GM21825 (cell line): ENCODE results near the gene PLD6.
A peak's percentile ranks its signal among the peaks of the same experiment; 100 is the strongest.
"Not testable (repeated sequence)": the region's sequence is repeated elsewhere in the genome, so short reads cannot be mapped to it uniquely, and the experiment has no call there.

Source experiments
- ATAC-seq: cut with Tn5 transposase; IDR thresholded peaks from one replicate; pipeline ENCODE4 v1.9.1; 2021; ENCODE audit warnings: mild to moderate bottlenecking, moderate library complexity; ENCODE audit not compliant: unreplicated experiment

The PLD6 gene

GRCh38 chr17:17206124-17206912 is at the start of gene PLD6:
Gene PLD6, minus strand, starts transcription at chr17:17206333. Its CDS starts 47 bp downstream, at chr17:17206286.
- peak; percentile 40 for ATAC-seq

DNA sequence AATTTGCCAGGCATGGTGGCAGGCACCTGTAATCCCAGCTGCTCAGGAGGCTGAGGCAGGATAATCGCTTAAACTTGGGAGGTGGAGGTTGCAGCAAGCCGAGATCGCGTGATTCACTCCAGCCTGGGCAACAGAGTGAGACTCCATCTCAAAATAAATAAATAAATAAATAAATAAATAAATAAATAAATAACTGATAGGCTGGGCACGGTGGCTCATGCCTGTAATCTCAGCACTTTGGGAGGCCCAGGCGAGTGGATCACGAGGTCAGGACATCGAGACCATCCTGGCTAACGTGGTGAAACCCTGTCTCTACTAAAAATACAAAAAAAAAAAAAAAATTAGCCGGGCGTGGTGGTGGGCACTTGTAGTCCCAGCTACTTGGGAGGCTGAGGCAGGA is 49.6 kb upstream of the PLD6 start:
- not testable (repeated sequence) for ATAC-seq

DNA sequence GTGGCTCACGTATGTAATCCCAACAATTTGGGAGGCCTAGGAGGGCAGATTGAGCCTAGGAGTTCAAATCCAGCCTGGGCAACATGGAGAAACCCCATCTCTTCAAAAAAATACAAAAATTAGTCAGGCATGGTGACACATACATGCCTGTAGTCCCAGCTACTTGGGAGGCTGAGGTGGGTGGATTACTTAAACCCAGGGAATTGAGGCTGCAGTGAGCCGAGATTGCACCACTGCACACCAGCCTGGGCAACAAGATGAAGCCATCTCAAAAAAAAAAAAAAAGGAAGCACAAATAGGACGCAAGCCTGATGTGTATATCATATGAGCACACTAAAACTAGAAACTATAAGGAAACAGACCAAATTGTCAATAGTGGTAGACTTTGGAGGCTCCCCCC is 47.9 kb upstream of the PLD6 start:
- no peak for ATAC-seq

GRCh38 chr17:17253406-17253805 is 47.3 kb upstream of the PLD6 start:
- no peak for ATAC-seq

DNA sequence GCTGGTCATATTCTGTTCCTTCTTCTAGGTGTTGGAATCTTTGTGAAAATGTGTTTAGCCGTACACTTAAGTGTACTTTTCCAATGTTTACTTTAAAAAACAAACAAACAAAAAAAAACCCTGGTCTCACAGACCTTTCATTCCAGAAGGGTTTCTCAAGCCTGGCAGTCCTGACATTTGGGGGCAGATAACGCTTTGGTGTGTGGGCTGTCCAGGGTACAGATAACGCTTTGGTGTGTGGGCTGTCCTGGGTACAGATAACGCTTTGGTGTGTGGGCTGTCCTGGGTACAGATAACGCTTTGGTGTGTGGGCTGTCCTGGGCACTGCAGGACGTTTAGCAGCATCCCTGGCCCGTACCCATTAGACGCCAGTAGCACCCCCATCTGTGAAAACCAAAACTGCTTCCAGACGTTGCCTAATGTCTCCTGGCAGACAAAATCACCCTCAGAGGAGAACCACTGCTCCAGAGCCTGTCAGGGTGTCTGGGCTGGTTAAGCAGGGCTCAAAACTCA is 46.1 kb upstream of the PLD6 start:
- no peak for ATAC-seq

GRCh38 chr17:17246879-17247278 is 40.7 kb upstream of the PLD6 start:
- ATAC-seq, result no peak

- no peak for ATAC-seq
Measured at GRCh38 chr17:17243163-17243562, 37.0 kb upstream of the PLD6 start.

GRCh38 chr17:17242246-17242645 is 36.1 kb upstream of the PLD6 start:
- ATAC-seq, result no peak

- no peak for ATAC-seq
Measured at GRCh38 chr17:17241656-17242055, 35.5 kb upstream of the PLD6 start.

DNA sequence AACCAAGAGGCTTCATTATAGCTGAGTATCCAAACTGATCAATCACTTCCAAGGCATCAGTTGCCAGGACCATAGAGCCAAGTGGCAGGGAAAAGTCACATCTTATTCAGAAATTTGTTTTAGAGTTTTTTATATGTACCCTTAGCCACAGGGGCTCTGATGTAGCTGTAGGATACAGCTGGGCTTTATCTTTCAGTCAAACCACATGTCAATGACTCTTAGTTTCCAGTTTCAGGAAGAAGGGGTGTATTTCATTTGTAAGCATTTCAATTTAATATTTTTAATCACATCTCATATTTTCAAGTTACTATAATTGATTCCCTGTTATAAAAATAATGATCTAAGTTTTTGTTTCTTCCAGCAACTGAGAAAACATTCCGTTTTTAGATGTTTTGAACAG is 33.7 kb upstream of the PLD6 start:
- no peak for ATAC-seq

- peak; percentile 76 for ATAC-seq
Measured at GRCh38 chr17:17237026-17237799, 31.1 kb upstream of the PLD6 start, which contains the start of gene FLCN. Gene FLCN, minus strand, starts transcription at chr17:17237168. Its CDS starts 9,031 bp downstream, at chr17:17228137.

DNA sequence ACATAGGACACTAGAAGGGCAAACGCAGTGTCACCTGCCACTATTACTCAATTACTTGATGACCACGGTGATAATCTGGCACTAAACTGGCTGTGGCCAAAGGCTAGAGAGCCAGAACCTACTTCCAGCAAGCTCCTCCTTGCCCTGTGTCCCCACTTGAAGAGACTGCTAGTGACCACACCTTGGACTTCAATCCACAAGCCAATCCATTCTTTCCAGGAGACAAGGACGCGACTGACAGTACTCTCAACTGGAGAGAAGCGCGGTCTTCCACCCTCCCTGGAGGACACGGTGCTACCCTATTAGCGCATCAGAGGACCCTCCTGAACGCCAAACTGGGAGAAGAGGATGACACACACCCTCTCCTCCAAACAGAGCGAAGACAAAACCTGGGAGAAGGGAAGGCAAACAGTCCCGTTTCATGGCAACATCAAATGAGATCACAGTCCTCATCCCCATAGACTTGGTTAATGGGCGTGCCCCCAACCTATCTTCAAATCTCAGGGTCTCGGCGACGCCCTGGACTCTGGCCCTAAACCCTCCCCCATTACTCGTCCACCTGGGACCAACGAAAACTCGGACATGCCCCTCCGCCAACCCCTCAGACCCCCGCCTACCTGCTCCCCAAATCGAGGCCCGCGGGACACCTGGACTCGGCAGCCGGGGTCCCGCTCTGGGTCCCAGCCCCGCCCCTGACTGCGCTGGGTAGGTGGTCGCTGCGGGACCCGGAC is 30.3 kb upstream of the PLD6 start:
- no peak for ATAC-seq

- ATAC-seq, result no peak
Measured at GRCh38 chr17:17235212-17236174, 29.4 kb upstream of the PLD6 start.

DNA sequence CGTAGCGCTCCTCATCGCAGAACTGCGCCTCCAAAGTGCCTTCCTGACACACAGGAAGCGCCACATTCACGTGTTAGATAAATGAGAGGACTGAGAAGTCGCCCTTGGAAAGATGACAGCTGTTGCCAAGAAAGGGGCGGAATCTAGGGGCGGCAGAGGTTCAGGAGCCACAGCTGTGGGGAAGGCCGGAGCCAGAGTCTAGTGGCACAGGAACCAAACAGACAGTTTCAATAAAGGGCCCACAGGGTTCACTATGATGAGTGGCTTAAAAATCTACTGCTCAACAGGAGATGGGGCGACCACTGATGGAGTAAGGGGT is 26.1 kb upstream of the PLD6 start:
- ATAC-seq, result no peak

GRCh38 chr17:17231621-17232302 is 25.6 kb upstream of the PLD6 start:
- no peak for ATAC-seq

DNA sequence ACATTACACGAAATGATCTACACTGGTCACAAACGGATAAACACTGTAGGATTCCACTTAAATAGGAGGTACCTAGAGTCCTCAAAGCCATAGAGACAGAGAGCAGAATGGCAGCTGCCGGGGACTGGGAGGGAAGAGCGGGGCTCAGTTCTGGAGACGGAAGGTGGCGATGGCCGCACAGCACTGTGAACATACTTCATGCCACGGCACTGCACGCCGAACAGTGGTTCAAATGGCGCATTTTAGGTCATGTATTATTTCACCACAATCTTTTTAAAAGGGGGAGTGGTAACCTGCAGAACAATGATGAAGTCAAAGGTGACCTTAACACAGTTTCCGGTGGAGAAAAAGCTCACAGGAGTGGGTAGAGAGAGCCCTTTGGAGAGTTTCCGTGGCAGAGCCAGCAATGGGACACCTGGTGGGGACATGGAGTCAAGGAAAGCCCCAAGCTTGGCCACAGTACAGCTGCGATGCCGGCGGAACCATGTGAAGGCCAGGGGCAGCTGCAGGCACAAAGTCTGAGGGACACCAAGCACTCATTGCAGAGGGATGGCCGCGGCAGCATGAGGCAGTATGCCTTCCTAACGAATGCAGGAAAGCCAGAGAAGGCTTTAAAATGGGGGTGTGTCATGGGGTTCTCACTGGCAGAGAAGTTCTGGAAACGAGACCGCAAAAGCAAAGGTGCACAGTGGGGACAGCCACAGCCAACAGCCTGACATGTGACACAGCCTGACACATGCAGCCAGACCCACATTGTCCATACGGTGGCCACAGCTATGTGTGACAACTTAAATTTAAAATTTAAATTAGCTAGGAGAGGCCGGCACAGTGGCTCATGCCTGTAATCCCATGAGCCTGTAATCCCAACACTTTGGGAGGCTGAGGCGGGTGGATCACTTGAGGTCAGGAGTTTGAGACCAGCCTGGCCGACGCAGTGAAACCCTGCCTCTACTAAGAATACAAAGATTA is 23.6 kb upstream of the PLD6 start:
- no peak for ATAC-seq

- ATAC-seq, result no peak
Measured at GRCh38 chr17:17228521-17229279, 22.6 kb upstream of the PLD6 start.
